Dendritic cell treated with granulocyte-macrophage colony-stimulating factor and Interleukin-4, amounts not matched to agents 40 ng/mL and 50 ng/mL, for 4 days (primary cell): ENCODE data around the gene PDCD1LG2.
A peak's percentile ranks its signal among the peaks of the same experiment; 100 is the strongest.

ENCODE experiments used
- H3K27ac Mint-ChIP-seq: one replicate; pipeline ENCODE4 v1.8.0; 2022; ENCODE audit warnings: mild to moderate bottlenecking, mixed read lengths
- H3K27me3 Mint-ChIP-seq: one replicate; pipeline ENCODE4 v1.8.0; 2022; ENCODE audit warnings: mild to moderate bottlenecking, mixed read lengths
- H3K36me3 Mint-ChIP-seq: one replicate; pipeline ENCODE4 v1.8.0; 2022; ENCODE audit warnings: low read depth, mixed read lengths
- H3K4me1 Mint-ChIP-seq: one replicate; pipeline ENCODE4 v1.8.0; 2022; ENCODE audit warnings: low read depth, mixed read lengths
- H3K4me3 Mint-ChIP-seq: one replicate; pipeline ENCODE4 v1.8.0; 2022; ENCODE audit warnings: mild to moderate bottlenecking, moderate library complexity, mixed read lengths
- H3K9me3 Mint-ChIP-seq: one replicate; pipeline ENCODE4 v1.8.0; 2022; ENCODE audit warnings: mixed read lengths
- intact Hi-C: fragments of 100-400 bp; cut with micrococcal nuclease; formaldehyde crosslinking; loops from one replicate; pipeline ENCODE4 v1.15.0; 2022

PDCD1LG2 gene

GRCh38 chr9:5608298-5609225 is 98.2 kb downstream of the PDCD1LG2 start:
- peaks cover 6% of the 10 kb centered on the region for H3K36me3 Mint-ChIP-seq
- H3K27me3 Mint-ChIP-seq = no peaks in the 10 kb centered on the region
- H3K4me1 Mint-ChIP-seq = peaks cover 15% of the 10 kb centered on the region
- intact Hi-C loops = no loop called here
- H3K27ac Mint-ChIP-seq = peak overlapping the region; percentile 18
- peak overlapping the region; percentile 76 for H3K4me3 Mint-ChIP-seq
- no peaks in the 10 kb centered on the region for H3K9me3 Mint-ChIP-seq

GRCh38 chr9:5609226-5609596 is 98.9 kb downstream of the PDCD1LG2 start:
- no peaks in the 10 kb centered on the region for H3K9me3 Mint-ChIP-seq
- peaks cover 16% of the 10 kb centered on the region for H3K4me1 Mint-ChIP-seq
- no peak overlapping the region for H3K4me3 Mint-ChIP-seq
- peaks cover 6% of the 10 kb centered on the region for H3K36me3 Mint-ChIP-seq
- no peak overlapping the region for H3K27ac Mint-ChIP-seq
- intact Hi-C loops = no loop called here
- no peaks in the 10 kb centered on the region for H3K27me3 Mint-ChIP-seq

- no peaks in the 10 kb centered on the region for H3K9me3 Mint-ChIP-seq
- no peak overlapping the region for H3K27ac Mint-ChIP-seq
- H3K36me3 Mint-ChIP-seq = peaks cover 13% of the 10 kb centered on the region
- intact Hi-C loops = no loop called here
- H3K27me3 Mint-ChIP-seq = no peaks in the 10 kb centered on the region
- no peak overlapping the region for H3K4me3 Mint-ChIP-seq
- H3K4me1 Mint-ChIP-seq = peaks cover 29% of the 10 kb centered on the region
Measured at GRCh38 chr9:5610491-5610890, 100.2 kb downstream of the PDCD1LG2 start.

GRCh38 chr9:5611321-5612184 is 101.2 kb downstream of the PDCD1LG2 start:
- no peak overlapping the region for H3K4me3 Mint-ChIP-seq
- H3K9me3 Mint-ChIP-seq = no peaks in the 10 kb centered on the region
- H3K27me3 Mint-ChIP-seq = no peaks in the 10 kb centered on the region
- peak overlapping the region; percentile 69 for H3K27ac Mint-ChIP-seq
- peaks cover 16% of the 10 kb centered on the region for H3K36me3 Mint-ChIP-seq
- H3K4me1 Mint-ChIP-seq = peaks cover 30% of the 10 kb centered on the region
- intact Hi-C loops = no loop called here

GRCh38 chr9:5612185-5612530 is 101.8 kb downstream of the PDCD1LG2 start:
- Mint-ChIP-seq H3K9me3 (no peaks in the 10 kb centered on the region), H3K4me1 (peaks cover 32% of the 10 kb centered on the region), H3K27ac (peak overlapping the region; percentile 69), H3K27me3 (no peaks in the 10 kb centered on the region), H3K4me3 (no peak overlapping the region), H3K36me3 (peaks cover 13% of the 10 kb centered on the region)
- intact Hi-C loops = no loop called here

- intact Hi-C loops = no loop called here
- H3K36me3 Mint-ChIP-seq = peaks cover 13% of the 10 kb centered on the region
- no peaks in the 10 kb centered on the region for H3K27me3 Mint-ChIP-seq
- peaks cover 37% of the 10 kb centered on the region for H3K4me1 Mint-ChIP-seq
- no peak overlapping the region for H3K4me3 Mint-ChIP-seq
- H3K9me3 Mint-ChIP-seq = no peaks in the 10 kb centered on the region
- H3K27ac Mint-ChIP-seq = no peak overlapping the region
Measured at GRCh38 chr9:5614192-5614591, 103.9 kb downstream of the PDCD1LG2 start.

GRCh38 chr9:5614985-5615384 is 104.7 kb downstream of the PDCD1LG2 start:
- H3K36me3 Mint-ChIP-seq = peaks cover 15% of the 10 kb centered on the region
- H3K4me3 Mint-ChIP-seq = no peak overlapping the region
- no peaks in the 10 kb centered on the region for H3K9me3 Mint-ChIP-seq
- H3K4me1 Mint-ChIP-seq = peaks cover 37% of the 10 kb centered on the region
- no peaks in the 10 kb centered on the region for H3K27me3 Mint-ChIP-seq
- H3K27ac Mint-ChIP-seq = no peak overlapping the region
- intact Hi-C loops = no loop called here

- Mint-ChIP-seq H3K4me1 (peaks cover 30% of the 10 kb centered on the region), H3K27me3 (no peaks in the 10 kb centered on the region), H3K9me3 (no peaks in the 10 kb centered on the region), H3K36me3 (peaks cover 27% of the 10 kb centered on the region), H3K27ac (peak overlapping the region; percentile 71), H3K4me3 (peak overlapping the region; percentile 17)
- intact Hi-C loops = no loop called here
Measured at GRCh38 chr9:5617749-5618148, 107.4 kb downstream of the PDCD1LG2 start.

GRCh38 chr9:5620494-5620893 is 110.2 kb downstream of the PDCD1LG2 start:
- Mint-ChIP-seq H3K27me3 (no peaks in the 10 kb centered on the region), H3K4me1 (peaks cover 25% of the 10 kb centered on the region)

More at GRCh38 chr9:5620494-5620893, 110.2 kb downstream of the PDCD1LG2 start:
- no peak overlapping the region for H3K27ac Mint-ChIP-seq
- H3K9me3 Mint-ChIP-seq = no peaks in the 10 kb centered on the region
- H3K36me3 Mint-ChIP-seq = peaks cover 27% of the 10 kb centered on the region
- intact Hi-C loops = no loop called here
- no peak overlapping the region for H3K4me3 Mint-ChIP-seq
